SU-DHL-6 (cell line): ENCODE measurements around the gene SLC17A9.

Source experiments
- H2AFZ ChIP-seq: fragments of 200-600 bp; sonication (generic); 2 replicates; pipeline ENCODE4 v1.6.1; 2014; ENCODE audit warnings: low read depth, mild to moderate bottlenecking, moderate library complexity, mixed read lengths, antibody characterized with exemption, low read length; ENCODE audit not compliant: severe bottlenecking
- H3F3A ChIP-seq: fragments of 200-600 bp; shearing (Covaris generic); 2 replicates; pipeline ENCODE4 v1.6.0; 2016; ENCODE audit warnings: antibody characterized with exemption, mild to moderate bottlenecking; ENCODE audit not compliant: insufficient read depth
- H3K27ac ChIP-seq: fragments of 200-600 bp; sonication (generic); 2 replicates; pipeline ENCODE4 v1.5.1; 2016; ENCODE audit warnings: low read depth, mild to moderate bottlenecking, low read length, moderate library complexity, mixed read lengths
- H3K27me3 ChIP-seq: fragments of 200-600 bp; sonication (generic), shearing (Covaris generic); 2 replicates; pipeline ENCODE4 v1.6.0; 2014; ENCODE audit warnings: mild to moderate bottlenecking, low read length
- H3K36me3 ChIP-seq: fragments of 200-600 bp; sonication (generic); 2 replicates; pipeline ENCODE4 v1.6.1; 2014; ENCODE audit warnings: mild to moderate bottlenecking, low read length, mixed read lengths
- H3K4me2 ChIP-seq: fragments of 300-600, 200-600 bp; shearing (Covaris generic), sonication (generic); 2 replicates; pipeline ENCODE4 v1.6.0; 2014; ENCODE audit warnings: low read length, low read depth, mild to moderate bottlenecking; ENCODE audit not compliant: poor library complexity, severe bottlenecking
- H3K4me3 ChIP-seq: fragments of 200-600 bp; sonication (generic); 2 replicates; pipeline ENCODE4 v1.5.1; 2014; ENCODE audit warnings: antibody characterized with exemption, low read length, mild to moderate bottlenecking, mixed read lengths; ENCODE audit not compliant: insufficient read depth, poor library complexity, severe bottlenecking
- H3K79me2 ChIP-seq: fragments of 200-600 bp; sonication (generic); 2 replicates; pipeline ENCODE4 v1.6.1; 2014; ENCODE audit warnings: mild to moderate bottlenecking, low read length, moderate library complexity; ENCODE audit not compliant: insufficient read depth
- H3K9ac ChIP-seq: fragments of 200-600 bp; sonication (generic); 2 replicates; pipeline ENCODE4 v1.7.0; 2014; ENCODE audit warnings: mild to moderate bottlenecking, low read length
- H3K9me2 ChIP-seq: fragments of 200-600 bp; sonication (generic); replicated peaks from 2 replicates; pipeline ENCODE4 v1.6.1; 2014; ENCODE audit warnings: low read length; ENCODE audit not compliant: insufficient read depth
- H3K9me3 ChIP-seq: fragments of 200-600 bp; sonication (generic); 2 replicates; pipeline ENCODE4 v1.6.1; 2014; ENCODE audit warnings: low read length, mixed read lengths; ENCODE audit not compliant: insufficient read depth
- H4K20me1 ChIP-seq: fragments of 200-600 bp; sonication (generic); 2 replicates; pipeline ENCODE4 v1.6.1; 2014; ENCODE audit warnings: low read depth, mild to moderate bottlenecking, antibody characterized with exemption, low read length, moderate library complexity, mixed read lengths
- EZH2phosphoT487 ChIP-seq: fragments of 200-600 bp; sonication (generic), shearing (Covaris generic); conservative IDR thresholded peaks from 2 replicates; pipeline ENCODE4 v1.6.1; 2018; ENCODE audit warnings: mild to moderate bottlenecking, antibody characterized with exemption, low read length, moderate library complexity, mixed read lengths
- TF ChIP-seq, protein P1 (sequence below): fragments of 200-600 bp; sonication (generic); IDR thresholded peaks from one replicate; pipeline ENCODE4 v1.5.1; 2017; ENCODE audit warnings: antibody characterized with exemption, mild to moderate bottlenecking, low read length, moderate library complexity; ENCODE audit not compliant: insufficient read depth, poor library complexity, severe bottlenecking

The SLC17A9 gene

DNA sequence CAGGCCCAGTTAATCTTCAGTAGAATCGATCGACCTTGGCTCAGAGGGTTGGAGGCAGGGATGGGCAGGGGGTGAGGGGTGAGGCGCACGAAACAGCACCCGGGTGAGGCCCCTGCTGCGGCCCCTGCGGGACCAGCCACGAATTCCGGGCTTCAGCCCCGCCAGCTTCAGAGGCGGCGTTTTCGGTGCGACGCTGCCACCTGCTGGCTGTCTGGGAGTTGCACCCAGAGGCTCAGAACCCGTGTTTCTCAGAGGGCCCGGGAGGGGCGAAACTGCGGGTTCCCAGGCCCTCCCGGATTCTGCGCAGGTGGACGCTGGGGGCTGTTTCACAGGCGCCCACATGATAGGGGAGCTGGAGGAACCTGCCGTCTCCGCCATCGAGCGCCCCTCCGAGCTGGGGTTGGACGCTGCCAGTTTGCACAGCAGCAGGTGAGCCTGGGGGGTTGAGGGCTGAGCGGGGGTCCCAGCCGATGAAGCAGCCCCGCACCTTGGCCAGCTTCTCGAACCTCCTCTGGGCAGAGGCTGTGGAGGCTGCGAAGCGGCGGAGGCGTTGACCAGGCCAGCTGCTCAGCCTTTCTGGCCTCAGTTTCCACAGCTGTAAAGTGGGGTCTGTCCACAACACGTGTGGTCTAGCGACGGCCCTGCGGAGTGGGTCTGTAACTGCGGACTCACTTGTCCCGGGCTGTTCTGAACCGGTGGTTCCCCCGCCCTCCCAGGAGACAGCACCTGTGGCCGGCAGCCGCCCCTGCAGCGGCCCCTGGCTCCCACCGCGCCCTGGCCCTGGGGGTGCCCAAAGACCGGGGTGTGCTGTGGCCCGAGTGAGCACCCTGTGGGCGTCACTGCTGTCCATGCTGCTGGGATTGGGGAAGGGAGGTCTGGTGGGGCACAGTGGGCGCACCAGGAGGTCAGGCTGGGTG lies 56.8 kb downstream of the SLC17A9 start:
- Histone ChIP-seq H3K9me3 (no peaks in the 10 kb centered on the region), H3F3A (no peaks in the 10 kb centered on the region), H3K9ac (peak overlapping the region; percentile 19; the same call in 1 of the 2 replicates), H3K4me2 (peak overlapping the region; percentile 39), H3K4me3 (no peak overlapping the region), H3K36me3 (no peaks in the 10 kb centered on the region), H3K79me2 (no peaks in the 10 kb centered on the region), H3K9me2 (no peaks in the 10 kb centered on the region), H4K20me1 (no peaks in the 10 kb centered on the region), H2AFZ (no peak overlapping the region), H3K27me3 (no peaks in the 10 kb centered on the region), H3K27ac (no peak overlapping the region)
- no peak for TF ChIP-seq EZH2phosphoT487
- TF ChIP-seq, protein P1, sequence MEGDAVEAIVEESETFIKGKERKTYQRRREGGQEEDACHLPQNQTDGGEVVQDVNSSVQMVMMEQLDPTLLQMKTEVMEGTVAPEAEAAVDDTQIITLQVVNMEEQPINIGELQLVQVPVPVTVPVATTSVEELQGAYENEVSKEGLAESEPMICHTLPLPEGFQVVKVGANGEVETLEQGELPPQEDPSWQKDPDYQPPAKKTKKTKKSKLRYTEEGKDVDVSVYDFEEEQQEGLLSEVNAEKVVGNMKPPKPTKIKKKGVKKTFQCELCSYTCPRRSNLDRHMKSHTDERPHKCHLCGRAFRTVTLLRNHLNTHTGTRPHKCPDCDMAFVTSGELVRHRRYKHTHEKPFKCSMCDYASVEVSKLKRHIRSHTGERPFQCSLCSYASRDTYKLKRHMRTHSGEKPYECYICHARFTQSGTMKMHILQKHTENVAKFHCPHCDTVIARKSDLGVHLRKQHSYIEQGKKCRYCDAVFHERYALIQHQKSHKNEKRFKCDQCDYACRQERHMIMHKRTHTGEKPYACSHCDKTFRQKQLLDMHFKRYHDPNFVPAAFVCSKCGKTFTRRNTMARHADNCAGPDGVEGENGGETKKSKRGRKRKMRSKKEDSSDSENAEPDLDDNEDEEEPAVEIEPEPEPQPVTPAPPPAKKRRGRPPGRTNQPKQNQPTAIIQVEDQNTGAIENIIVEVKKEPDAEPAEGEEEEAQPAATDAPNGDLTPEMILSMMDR: peak; percentile 75

- Histone ChIP-seq H3K9ac (no peak overlapping the region; the same call in 1 of the 2 replicates), H3K4me3 (peak overlapping the region; percentile 30), H3K27ac (no peak overlapping the region)
These were observed 57.7 kb downstream of the SLC17A9 start for GRCh38 chr20:63009988-63010769.

DNA sequence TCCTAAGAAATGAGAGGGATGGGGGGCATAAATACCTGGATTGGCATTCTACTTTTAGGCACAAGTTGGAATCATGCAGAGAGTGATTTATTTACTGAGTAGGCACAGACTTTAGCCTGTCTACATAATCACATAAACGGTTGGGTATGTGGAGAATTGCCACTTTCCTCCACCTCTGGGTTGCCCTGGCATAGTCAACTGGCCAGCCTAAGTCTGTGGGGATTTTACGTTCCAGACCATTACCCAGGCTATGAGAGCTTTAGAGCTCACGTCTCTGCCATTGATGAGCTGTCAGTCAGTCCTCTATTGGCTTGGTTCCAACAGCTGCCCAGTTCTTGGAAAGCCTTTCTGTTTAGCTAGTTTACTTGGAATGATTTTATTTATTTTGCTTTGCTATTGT lies 59.3 kb downstream of the SLC17A9 start:
- no peak for TF ChIP-seq EZH2phosphoT487
- TF ChIP-seq, protein P1: no peak
- Histone ChIP-seq H4K20me1 (no peaks in the 10 kb centered on the region), H3K79me2 (no peaks in the 10 kb centered on the region), H2AFZ (no peak overlapping the region), H3K27me3 (no peaks in the 10 kb centered on the region), H3K9me3 (no peaks in the 10 kb centered on the region), H3K27ac (no peak overlapping the region), H3K36me3 (no peaks in the 10 kb centered on the region), H3F3A (no peaks in the 10 kb centered on the region), H3K9me2 (no peaks in the 10 kb centered on the region), H3K4me3 (no peak overlapping the region), H3K4me2 (no peak overlapping the region), H3K9ac (no peak overlapping the region)

More at GRCh38 chr20:63009988-63010769, 57.7 kb downstream of the SLC17A9 start:
- no peaks in the 10 kb centered on the region for H3K9me3 ChIP-seq
- H2AFZ ChIP-seq: no peak overlapping the region
- TF ChIP-seq EZH2phosphoT487: no peak
- TF ChIP-seq, protein P1: no peak
- no peaks in the 10 kb centered on the region for H3K79me2 ChIP-seq
- H3K36me3 ChIP-seq: no peaks in the 10 kb centered on the region
- no peaks in the 10 kb centered on the region for H3F3A ChIP-seq
- peak overlapping the region; percentile 39 for H3K4me2 ChIP-seq
- no peaks in the 10 kb centered on the region for H3K9me2 ChIP-seq
- H3K27me3 ChIP-seq: no peaks in the 10 kb centered on the region
- H4K20me1 ChIP-seq: no peaks in the 10 kb centered on the region
